HG03280 (cell line): ENCODE measurements around the gene RNU6-7.

ENCODE experiments used
- ATAC-seq: cut with Tn5 transposase; IDR thresholded peaks from one replicate; pipeline ENCODE4 v1.9.1; 2021; ENCODE audit warnings: mild to moderate bottlenecking, moderate library complexity; ENCODE audit not compliant: unreplicated experiment

The RNU6-7 gene

DNA sequence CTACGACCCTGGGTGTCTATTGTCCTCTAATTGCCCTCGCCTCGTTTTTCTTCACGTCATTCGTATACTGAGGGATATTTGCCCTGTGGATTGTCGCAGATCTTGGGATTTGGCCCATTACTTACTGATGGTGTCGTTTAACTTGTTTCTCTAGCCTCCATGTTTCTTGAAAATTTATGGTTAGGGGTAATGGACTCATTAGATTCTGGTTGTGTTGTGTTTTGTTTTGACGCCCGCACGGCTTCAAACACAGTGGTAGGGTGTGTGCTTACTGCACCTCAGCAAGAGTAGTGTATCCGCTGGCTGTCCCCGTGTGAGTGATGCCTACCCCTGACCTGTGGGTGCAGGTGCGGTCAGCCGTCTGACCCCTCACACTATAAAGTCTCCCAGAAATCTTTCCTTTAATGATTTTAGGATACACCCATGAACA is 2.1 kb downstream of the RNU6-7 start:
- ATAC-seq: no peak

GRCh38 chr14:32205554-32205953 is 3.7 kb downstream of the RNU6-7 start:
- no peak for ATAC-seq

GRCh38 chr14:32205984-32206383 is 4.1 kb downstream of the RNU6-7 start:
- peak; percentile 24 for ATAC-seq

- ATAC-seq: no peak
Observed at GRCh38 chr14:32206552-32206951, 4.7 kb downstream of the RNU6-7 start.

DNA sequence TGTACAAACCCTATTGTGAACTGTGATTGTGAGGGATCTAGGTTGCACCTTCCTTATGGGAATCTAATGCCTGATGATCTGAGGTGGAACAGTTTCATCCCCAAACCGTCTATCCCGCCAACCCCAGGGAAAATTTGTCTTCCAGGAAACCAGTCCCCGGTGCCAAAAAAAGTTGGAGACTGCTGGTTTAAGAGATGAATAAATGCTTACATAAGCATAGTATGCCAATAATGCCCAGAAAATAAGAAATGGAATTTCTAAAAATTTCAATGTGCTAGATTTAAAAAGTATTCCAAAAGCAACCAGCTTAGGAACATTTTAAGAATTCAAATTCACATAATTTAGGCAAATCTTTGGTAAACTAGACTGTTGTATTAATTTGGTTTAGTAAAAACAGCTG is 6.6 kb downstream of the RNU6-7 start:
- ATAC-seq: no peak

- no peak for ATAC-seq
Observed at GRCh38 chr14:32209471-32209870, 7.6 kb downstream of the RNU6-7 start.

GRCh38 chr14:32211068-32211404 is 9.2 kb downstream of the RNU6-7 start:
- no peak for ATAC-seq

DNA sequence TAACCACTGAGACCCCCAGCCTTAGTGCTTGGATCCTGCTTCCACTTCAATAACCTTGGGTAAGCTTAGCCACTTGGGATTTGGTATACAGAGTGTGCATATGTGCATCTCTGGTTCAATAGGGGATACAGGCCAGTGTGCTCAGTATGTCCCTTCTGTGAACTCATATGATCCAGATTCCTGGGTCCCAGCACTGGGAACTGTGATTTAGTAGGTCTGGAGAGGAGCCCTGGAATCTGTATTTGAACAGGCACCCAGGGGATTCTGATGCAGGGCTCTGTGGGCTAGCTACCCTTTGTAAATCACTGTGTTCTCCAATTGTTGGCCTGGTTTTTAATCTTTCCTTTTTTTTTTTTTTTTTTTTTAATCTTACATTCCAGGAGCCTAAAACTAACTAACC is 11.0 kb downstream of the RNU6-7 start:
- no peak for ATAC-seq

DNA sequence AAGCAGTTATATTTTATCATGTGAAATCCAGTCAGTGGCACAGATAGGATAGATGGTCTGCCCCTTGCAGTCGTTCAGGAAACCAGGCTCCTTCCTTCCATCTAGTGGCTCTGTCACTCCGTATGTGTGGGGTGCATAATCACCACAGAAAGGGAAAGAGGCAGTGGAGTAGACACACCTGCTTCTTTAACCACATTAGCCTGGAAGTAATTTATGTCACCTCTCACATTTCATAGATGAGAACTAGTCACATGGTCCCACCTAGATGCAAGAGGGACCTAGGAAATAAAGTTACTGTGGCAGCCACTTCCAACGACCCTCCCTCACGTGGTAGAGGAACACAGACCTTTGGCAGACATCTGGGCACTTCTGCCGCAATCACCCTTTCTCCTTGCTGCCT is 15.5 kb downstream of the RNU6-7 start:
- ATAC-seq: peak; percentile 49

- ATAC-seq: peak; percentile 71
Observed at GRCh38 chr14:32224737-32225377, 23.0 kb downstream of the RNU6-7 start.

- ATAC-seq: no peak
Observed at GRCh38 chr14:32225378-32225920, 23.6 kb downstream of the RNU6-7 start.

GRCh38 chr14:32226056-32226455 is 24.2 kb downstream of the RNU6-7 start:
- no peak for ATAC-seq

- ATAC-seq: no peak
Observed at GRCh38 chr14:32230181-32230580, 28.3 kb downstream of the RNU6-7 start.

- no peak for ATAC-seq
Observed at GRCh38 chr14:32230695-32231280, 28.9 kb downstream of the RNU6-7 start.

GRCh38 chr14:32232481-32232880 is 30.6 kb downstream of the RNU6-7 start:
- no peak for ATAC-seq

DNA sequence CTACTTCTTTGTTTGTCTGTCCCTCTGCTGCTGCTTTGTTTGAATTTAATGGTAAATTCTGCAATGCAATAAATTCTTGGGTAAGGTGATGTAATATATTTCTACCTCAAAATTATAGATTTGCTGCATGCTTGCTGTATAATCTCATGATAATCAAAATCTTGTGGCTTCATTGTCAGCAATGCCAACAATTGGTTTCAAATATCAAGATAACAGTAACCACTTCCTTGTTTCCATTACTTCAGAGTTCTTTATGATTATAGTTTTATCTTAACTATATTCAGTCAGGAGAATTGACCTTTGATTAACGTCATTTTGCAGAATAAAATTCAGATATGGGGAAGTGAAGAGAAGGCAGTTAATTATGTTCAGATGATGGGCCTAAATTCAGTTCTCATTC is 31.4 kb downstream of the RNU6-7 start:
- no peak for ATAC-seq

- no peak for ATAC-seq
Observed at GRCh38 chr14:32244404-32244803, 42.6 kb downstream of the RNU6-7 start.

DNA sequence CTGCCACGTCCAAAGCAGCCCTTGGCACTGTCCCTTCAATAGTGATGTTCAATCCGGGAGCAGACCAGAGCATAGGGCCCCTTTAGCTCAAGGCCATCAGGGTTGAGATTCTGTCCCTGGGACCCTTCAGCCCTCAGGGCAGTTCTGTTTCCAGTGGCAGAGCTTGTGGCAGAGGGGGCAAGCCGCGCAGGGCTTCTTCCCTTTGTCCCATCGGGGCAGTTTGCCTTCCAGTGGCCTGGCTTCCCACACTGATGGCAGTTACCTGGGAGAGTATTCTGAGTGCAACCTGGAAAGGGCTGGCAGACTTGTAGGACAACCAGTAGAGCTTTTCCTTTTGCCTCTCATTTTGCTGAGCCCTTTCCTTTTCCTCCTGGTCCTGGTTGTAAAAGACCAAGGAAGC is 44.9 kb downstream of the RNU6-7 start:
- ATAC-seq: no peak

GRCh38 chr14:32249371-32249770 is 47.5 kb downstream of the RNU6-7 start:
- no peak for ATAC-seq

DNA sequence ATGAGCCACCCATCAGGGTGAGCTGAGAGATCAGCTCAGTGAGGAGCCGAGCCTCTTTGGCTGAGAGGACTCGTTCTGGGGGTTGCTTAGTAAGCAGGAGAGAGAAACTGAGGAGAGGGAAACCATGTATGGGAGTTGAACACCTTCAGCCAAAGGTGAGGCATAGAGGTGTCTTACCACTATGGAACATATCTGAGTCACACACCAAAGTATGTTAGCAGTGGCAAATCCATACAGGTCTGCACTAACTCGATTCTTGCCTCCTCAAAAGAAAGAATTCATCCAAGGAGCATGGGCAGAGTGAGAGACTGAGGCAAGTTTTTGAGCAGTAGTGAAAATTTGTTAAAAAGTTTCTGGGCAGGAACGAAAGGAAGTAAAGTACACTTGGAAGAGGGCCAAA is 47.9 kb downstream of the RNU6-7 start:
- ATAC-seq: no peak

GRCh38 chr14:32250681-32251080 is 48.8 kb downstream of the RNU6-7 start:
- no peak for ATAC-seq

- ATAC-seq: no peak
Observed at GRCh38 chr14:32251530-32251929, 49.7 kb downstream of the RNU6-7 start.
